HepG2 (cell line): ENCODE results near the gene GNL2. TPM values are rescaled to one million over a fixed set of nuclear protein-coding genes. Genes with fewer than 3 reads are reported as not detected.

Experiments used
- CENPX ChIP-seq: sonication (generic); formaldehyde crosslinking; IDR thresholded peaks from 2 replicates; pipeline ENCODE4 v1.9.0; 2021; ENCODE audit warnings: mild to moderate bottlenecking, missing genetic modification reagents, moderate library complexity
- ERF ChIP-seq: IDR thresholded peaks from 2 replicates; pipeline ENCODE4 v1.6.1; 2018; ENCODE audit warnings: missing biosample characterization, missing genetic modification reagents
- ESRRA ChIP-seq: sonication (generic); formaldehyde crosslinking; IDR thresholded peaks from 2 replicates; pipeline ENCODE4 v1.5.1; 2020; ENCODE audit warnings: mild to moderate bottlenecking, low read depth, missing genetic modification reagents
- KDM2A ChIP-seq: sonication (generic); formaldehyde crosslinking; IDR thresholded peaks from 2 replicates; pipeline ENCODE4 v1.4.0; 2020; ENCODE audit warnings: low read depth, missing genetic modification reagents, borderline replicate concordance
- MED1 ChIP-seq: sonication (generic); formaldehyde crosslinking; IDR thresholded peaks from 2 replicates; pipeline ENCODE4 v1.4.0; 2020; ENCODE audit warnings: missing genetic modification reagents
- RAD21 ChIP-seq: fragments of 450-650 bp; formaldehyde crosslinking; IDR thresholded peaks from 2 replicates; pipeline ENCODE4 v1.5.0; 2020; ENCODE audit warnings: mild to moderate bottlenecking
- SAP130 ChIP-seq: IDR thresholded peaks from 2 replicates; pipeline ENCODE4 v1.6.1; 2016; ENCODE audit warnings: low read depth
- SOX6 ChIP-seq, 2 experiments: fragments of 450-650 bp in 1 of 2; sonication (generic) in 1 of 2; formaldehyde crosslinking in 1 of 2; IDR thresholded peaks; 2 replicates each; pipeline versions ENCODE4 v1.4.0 to v1.6.1; 2017 to 2020; ENCODE audit warnings: antibody characterized with exemption in 1 of 2, mild to moderate bottlenecking in 1 of 2, missing genetic modification reagents in 1 of 2
- SRSF9 ChIP-seq: fragments of 200-400 bp; formaldehyde crosslinking; IDR thresholded peaks from 2 replicates; pipeline ENCODE4 v1.6.1; 2018; ENCODE audit warnings: borderline replicate concordance, mild to moderate bottlenecking, low read depth, low read length; ENCODE audit not compliant: insufficient read depth, poor library complexity, severe bottlenecking
- SUZ12 ChIP-seq: fragments of 150-350 bp; IDR thresholded peaks from 2 replicates; pipeline ENCODE4 v1.6.1; 2014; ENCODE audit warnings: low read depth, low read length
- TGIF2 ChIP-seq: IDR thresholded peaks from 2 replicates; pipeline ENCODE4 v1.6.1; 2016; ENCODE audit warnings: control low read depth, missing compliant biosample characterization
- ZBTB7A ChIP-seq: sonication (generic); formaldehyde crosslinking; IDR thresholded peaks from 2 replicates; pipeline ENCODE4 v1.8.0; 2022; ENCODE audit warnings: mild to moderate bottlenecking, missing genetic modification reagents
- ZBTB8A ChIP-seq: sonication (generic); formaldehyde crosslinking; IDR thresholded peaks from 2 replicates; pipeline ENCODE4 v1.4.0; 2020; ENCODE audit warnings: mild to moderate bottlenecking, low read depth, missing genetic modification reagents, borderline replicate concordance
- ZFP37 ChIP-seq: sonication (generic); formaldehyde crosslinking; IDR thresholded peaks from 2 replicates; pipeline ENCODE4 v1.4.0; 2020; ENCODE audit warnings: missing genetic modification reagents, borderline replicate concordance
- ZFY ChIP-seq: sonication (generic); formaldehyde crosslinking; IDR thresholded peaks from 2 replicates; pipeline ENCODE4 v1.4.0; 2020; ENCODE audit warnings: missing genetic modification reagents
- ZNF12 ChIP-seq: sonication (generic); formaldehyde crosslinking; IDR thresholded peaks from 2 replicates; pipeline ENCODE4 v1.5.0; 2020; ENCODE audit warnings: missing genetic modification reagents
- ZNF17 ChIP-seq: sonication (generic); formaldehyde crosslinking; IDR thresholded peaks from 2 replicates; pipeline ENCODE4 v1.5.0; 2020; ENCODE audit warnings: mild to moderate bottlenecking, missing genetic modification reagents
- ZNF776 ChIP-seq: sonication (generic); formaldehyde crosslinking; IDR thresholded peaks from 2 replicates; pipeline ENCODE4 v1.4.0; 2020; ENCODE audit warnings: mild to moderate bottlenecking, missing genetic modification reagents
- ZNF788 ChIP-seq: sonication (generic); formaldehyde crosslinking; IDR thresholded peaks from 2 replicates; pipeline ENCODE4 v1.5.0; 2020; ENCODE audit warnings: mild to moderate bottlenecking, missing genetic modification reagents, borderline replicate concordance
- polyA plus RNA-seq, 8 experiments: library from polyadenylated mRNA; depleted of rRNA in 3 of 8; stranded (reverse) in 7 of 8; unstranded in 1 of 8; fragments of >200 nt; fragmentation: Illumina TruSeq in 4 of 8; extraction: Trizol in 4 of 8; gene quantifications; 2 replicates each; pipeline versions ENCODE4 v1.2.1 to v1.2.3, GENCODE V29; 2011 to 2016; ENCODE audit warnings: low read depth in 4 of 8, missing spikeins in 1 of 8, mixed read lengths in 1 of 8; ENCODE audit not compliant: insufficient read depth in 1 of 8
- total RNA-seq, 5 experiments: library from RNA; depleted of rRNA; stranded (reverse); fragments of >200 nt; fragmentation: Illumina TruSeq; extraction: Trizol; gene quantifications; 2 replicates each; pipeline ENCODE4 v1.2.3, GENCODE V29; 2016; ENCODE audit warnings: low read depth in 1 of 5
- TF ChIP-seq, protein P1 (sequence below), 2 experiments: sonication (generic) in 1 of 2; formaldehyde crosslinking in 1 of 2; IDR thresholded peaks; 2 replicates each; pipeline versions ENCODE4 v1.5.1 to v1.6.1; 2011 to 2020; ENCODE audit warnings: borderline replicate concordance in 1 of 2, low read depth in 1 of 2, low read length in 1 of 2, mild to moderate bottlenecking in 1 of 2, missing genetic modification reagents in 1 of 2, moderate library complexity in 1 of 2
- TF ChIP-seq, protein P2 (sequence below): sonication (generic); formaldehyde crosslinking; IDR thresholded peaks from 2 replicates; pipeline ENCODE4 v1.5.0; 2020; ENCODE audit warnings: mild to moderate bottlenecking, missing genetic modification reagents, borderline replicate concordance
- TF ChIP-seq, protein P3 (sequence below): sonication (generic); formaldehyde crosslinking; IDR thresholded peaks from 2 replicates; pipeline ENCODE4 v1.5.0; 2020; ENCODE audit warnings: mild to moderate bottlenecking, missing genetic modification reagents, moderate library complexity
- TF ChIP-seq, protein P4 (sequence below): sonication (generic); formaldehyde crosslinking; IDR thresholded peaks from 2 replicates; pipeline ENCODE4 v1.4.0; 2020; ENCODE audit warnings: mild to moderate bottlenecking, missing genetic modification reagents

Gene GNL2
- total and polyA plus RNA-seq, 2 of the 13 experiments (the other 11 are each of a cell fraction or from before 2014, with no cell fraction given): 32.1 to 72.1 TPM

DNA sequence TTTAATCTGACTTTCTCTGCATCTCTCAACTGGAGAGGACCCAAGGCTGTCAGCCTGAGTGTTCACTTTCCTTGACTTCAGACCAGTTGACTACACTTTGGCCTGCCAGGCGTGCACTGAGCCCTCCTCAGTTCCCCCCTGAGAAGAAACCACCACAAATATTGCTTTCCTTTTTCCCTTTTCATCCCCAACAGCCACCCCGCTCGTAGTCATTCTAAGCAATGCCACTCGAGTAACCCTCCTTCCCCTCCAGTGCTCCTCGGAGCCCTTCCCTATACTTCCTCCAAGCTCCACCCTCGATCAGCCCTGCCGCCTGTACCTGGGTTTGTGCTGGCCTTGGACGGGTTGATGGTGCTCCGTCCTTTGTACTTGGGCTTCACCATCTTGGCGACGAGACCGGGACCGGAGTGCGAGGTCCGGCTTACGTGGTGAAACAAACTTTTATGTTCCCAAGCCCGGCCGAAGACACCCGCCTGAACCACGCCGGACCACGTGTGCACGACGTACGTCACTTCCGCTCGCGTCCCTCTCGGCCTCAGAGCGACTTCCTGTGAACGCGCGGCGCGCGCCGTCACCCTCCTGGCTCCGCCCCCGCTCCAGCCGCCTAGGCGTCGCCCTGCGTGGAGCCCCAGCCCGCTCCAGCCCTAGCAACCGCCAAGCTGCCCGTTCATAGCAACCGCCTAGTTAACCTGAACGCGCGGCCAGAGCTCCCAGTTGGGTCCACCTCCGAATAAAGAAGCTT, at the start of gene GNL2 (continued):
- no peak for TF ChIP-seq SUZ12
- peak; percentile 95 for TF ChIP-seq ZNF788 (CRISPR knock-in tag)
- peak; percentile 76; the same call in 1 of the 2 replicates for TF ChIP-seq KDM2A
- no peak for TF ChIP-seq SOX6 (IDR thresholded peaks at IDR 0.05)
- TF ChIP-seq SOX6 (CRISPR knock-in tag; IDR thresholded peaks at IDR 0.05): peak; percentile 68
- TF ChIP-seq ESRRA: peak; percentile 63; the same call in 1 of the 2 replicates
- TF ChIP-seq, protein P1, sequence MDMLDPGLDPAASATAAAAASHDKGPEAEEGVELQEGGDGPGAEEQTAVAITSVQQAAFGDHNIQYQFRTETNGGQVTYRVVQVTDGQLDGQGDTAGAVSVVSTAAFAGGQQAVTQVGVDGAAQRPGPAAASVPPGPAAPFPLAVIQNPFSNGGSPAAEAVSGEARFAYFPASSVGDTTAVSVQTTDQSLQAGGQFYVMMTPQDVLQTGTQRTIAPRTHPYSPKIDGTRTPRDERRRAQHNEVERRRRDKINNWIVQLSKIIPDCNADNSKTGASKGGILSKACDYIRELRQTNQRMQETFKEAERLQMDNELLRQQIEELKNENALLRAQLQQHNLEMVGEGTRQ (IDR thresholded peaks at IDR 0.05; ENCODE audit: low read depth, low read length): peak; percentile 90
- TF ChIP-seq, protein P1 (CRISPR knock-in tag; IDR thresholded peaks at IDR 0.05; ENCODE audit: borderline replicate concordance): peak; percentile 90; the same call in 1 of the 2 replicates
- TF ChIP-seq ZBTB7A: no peak
- 0 out of 2 replicates have a peak, but pooled peaks have one; percentile 25 for TF ChIP-seq ZFP37 (CRISPR knock-in tag)
- TF ChIP-seq, protein P2, sequence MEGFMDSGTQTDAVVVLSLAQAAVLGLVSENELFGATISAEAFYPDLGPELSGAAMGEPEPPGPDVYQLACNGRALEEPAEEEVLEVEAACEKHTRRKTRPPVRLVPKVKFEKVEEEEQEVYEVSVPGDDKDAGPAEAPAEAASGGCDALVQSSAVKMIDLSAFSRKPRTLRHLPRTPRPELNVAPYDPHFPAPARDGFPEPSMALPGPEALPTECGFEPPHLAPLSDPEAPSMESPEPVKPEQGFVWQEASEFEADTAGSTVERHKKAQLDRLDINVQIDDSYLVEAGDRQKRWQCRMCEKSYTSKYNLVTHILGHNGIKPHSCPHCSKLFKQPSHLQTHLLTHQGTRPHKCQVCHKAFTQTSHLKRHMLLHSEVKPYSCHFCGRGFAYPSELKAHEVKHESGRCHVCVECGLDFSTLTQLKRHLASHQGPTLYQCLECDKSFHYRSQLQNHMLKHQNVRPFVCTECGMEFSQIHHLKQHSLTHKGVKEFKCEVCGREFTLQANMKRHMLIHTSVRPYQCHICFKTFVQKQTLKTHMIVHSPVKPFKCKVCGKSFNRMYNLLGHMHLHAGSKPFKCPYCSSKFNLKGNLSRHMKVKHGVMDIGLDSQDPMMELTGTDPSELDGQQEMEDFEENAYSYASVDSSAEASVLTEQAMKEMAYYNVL: 0 out of 2 replicates have a peak, but pooled peaks have one; percentile 24
- TF ChIP-seq SRSF9: no peak
- TF ChIP-seq, protein P3, sequence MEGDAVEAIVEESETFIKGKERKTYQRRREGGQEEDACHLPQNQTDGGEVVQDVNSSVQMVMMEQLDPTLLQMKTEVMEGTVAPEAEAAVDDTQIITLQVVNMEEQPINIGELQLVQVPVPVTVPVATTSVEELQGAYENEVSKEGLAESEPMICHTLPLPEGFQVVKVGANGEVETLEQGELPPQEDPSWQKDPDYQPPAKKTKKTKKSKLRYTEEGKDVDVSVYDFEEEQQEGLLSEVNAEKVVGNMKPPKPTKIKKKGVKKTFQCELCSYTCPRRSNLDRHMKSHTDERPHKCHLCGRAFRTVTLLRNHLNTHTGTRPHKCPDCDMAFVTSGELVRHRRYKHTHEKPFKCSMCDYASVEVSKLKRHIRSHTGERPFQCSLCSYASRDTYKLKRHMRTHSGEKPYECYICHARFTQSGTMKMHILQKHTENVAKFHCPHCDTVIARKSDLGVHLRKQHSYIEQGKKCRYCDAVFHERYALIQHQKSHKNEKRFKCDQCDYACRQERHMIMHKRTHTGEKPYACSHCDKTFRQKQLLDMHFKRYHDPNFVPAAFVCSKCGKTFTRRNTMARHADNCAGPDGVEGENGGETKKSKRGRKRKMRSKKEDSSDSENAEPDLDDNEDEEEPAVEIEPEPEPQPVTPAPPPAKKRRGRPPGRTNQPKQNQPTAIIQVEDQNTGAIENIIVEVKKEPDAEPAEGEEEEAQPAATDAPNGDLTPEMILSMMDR (CRISPR knock-in tag): peak; percentile 28
- no peak for TF ChIP-seq CENPX (CRISPR knock-in tag)
- peak; percentile 81; the same call in 1 of the 2 replicates for TF ChIP-seq ZNF776 (CRISPR knock-in tag)
- no peak for TF ChIP-seq ZBTB8A (CRISPR knock-in tag)
- 0 out of 2 replicates have a peak, but pooled peaks have one; percentile 30 for TF ChIP-seq ZNF12 (CRISPR knock-in tag)
- TF ChIP-seq RAD21 (CRISPR knock-in tag): 0 out of 2 replicates have a peak, but pooled peaks have one; percentile 15
- peak; percentile 65 for TF ChIP-seq MED1
- peak; percentile 98 for TF ChIP-seq SAP130 (CRISPR knock-in tag)
- TF ChIP-seq TGIF2: peak; percentile 66; the same call in 1 of the 2 replicates
- no peak for TF ChIP-seq ZNF17 (CRISPR knock-in tag)
- peak; percentile 69 for TF ChIP-seq ZFY (CRISPR knock-in tag)
- TF ChIP-seq, protein P4, sequence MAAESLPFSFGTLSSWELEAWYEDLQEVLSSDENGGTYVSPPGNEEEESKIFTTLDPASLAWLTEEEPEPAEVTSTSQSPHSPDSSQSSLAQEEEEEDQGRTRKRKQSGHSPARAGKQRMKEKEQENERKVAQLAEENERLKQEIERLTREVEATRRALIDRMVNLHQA (CRISPR knock-in tag): no peak
- TF ChIP-seq ERF (CRISPR knock-in tag): peak; percentile 85
